ENCODE measurements around the gene HUWE1. TPM values are rescaled to one million over a fixed set of nuclear protein-coding genes. Genes with fewer than 3 reads are reported as not detected.

Gene HUWE1
- total RNA-seq, 1 donor, result 105 TPM

- DNase-seq (ENCODE audit: low read depth in 2 of 3, low spot score in 2 of 3), result no peak
Measured at GRCh38 chrX:53622431-53622830, 64.1 kb downstream of the HUWE1 start.

DNA sequence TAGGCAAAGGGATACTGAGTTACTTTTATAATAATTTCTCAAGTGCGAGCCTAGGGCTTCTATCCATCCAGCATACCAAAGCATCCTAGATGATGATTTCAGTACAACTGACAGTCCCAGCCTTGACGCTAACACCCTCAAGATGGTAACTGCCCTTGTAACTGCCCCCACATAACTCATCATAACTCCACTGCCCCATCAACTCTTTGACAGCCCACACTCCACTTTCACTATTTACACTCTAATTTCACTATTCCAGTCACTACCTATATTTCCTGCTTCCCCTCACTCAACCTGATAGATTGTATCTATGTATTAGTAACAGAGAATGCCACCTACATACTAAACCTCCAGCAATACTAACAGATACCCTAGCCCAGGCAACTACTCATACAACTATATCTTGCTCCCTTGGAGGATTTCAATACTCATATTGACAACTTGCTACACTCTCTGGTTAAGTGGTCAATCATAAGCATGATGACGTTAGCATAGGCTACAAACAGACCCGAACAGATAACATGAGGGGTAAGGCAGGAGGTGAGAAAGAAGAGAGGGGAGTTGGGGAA, 65.0 kb downstream of the HUWE1 start:
- no peak for DNase-seq (ENCODE audit: low read depth in 2 of 3, low spot score in 2 of 3)

DNA sequence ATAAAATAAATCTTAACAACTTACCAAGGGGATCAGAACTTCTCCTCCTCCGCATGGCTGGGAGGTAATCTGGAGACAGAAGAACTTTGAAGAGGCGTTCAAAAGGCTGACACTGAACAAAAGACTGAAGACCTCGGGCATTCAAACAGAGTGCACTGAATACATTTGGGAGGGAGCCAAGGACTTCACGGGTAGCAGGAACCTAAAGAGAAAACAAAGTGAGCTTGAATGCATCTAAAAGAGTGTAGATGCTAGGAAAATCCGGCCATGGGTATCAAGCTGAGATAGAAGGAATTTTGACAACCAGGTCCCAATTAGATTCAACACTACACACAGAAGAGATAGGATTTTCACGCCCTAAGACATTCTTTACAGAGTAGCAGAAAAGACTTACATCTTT, 69.6 kb downstream of the HUWE1 start:
- no peak for DNase-seq (ENCODE audit: low read depth in 2 of 3, low spot score in 2 of 3)

DNA sequence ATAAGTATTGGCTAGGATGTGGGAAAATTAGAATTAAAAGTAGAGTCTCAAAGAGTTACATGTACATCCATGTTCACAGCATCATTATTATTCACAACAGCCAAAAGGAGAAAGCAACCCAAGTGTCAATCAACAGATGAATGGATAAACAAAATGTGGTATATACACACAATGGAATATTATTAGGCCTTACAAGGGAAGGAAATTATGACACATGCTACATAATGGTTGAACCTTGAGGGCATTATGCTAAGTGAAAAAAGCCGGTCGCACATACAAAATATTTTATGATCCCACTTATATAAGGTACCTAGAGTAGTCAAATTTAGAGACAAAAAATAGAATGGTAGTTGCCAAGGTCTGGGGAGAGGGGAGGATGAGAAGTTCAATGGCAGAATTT, 80.1 kb downstream of the HUWE1 start:
- DNase-seq (ENCODE audit: low read depth in 2 of 3, low spot score in 2 of 3), result no peak

- no peak for DNase-seq (ENCODE audit: low read depth in 2 of 3, low spot score in 2 of 3)
Measured at GRCh38 chrX:53605004-53605403, 81.5 kb downstream of the HUWE1 start.

GRCh38 chrX:53599781-53600396, 86.6 kb downstream of the HUWE1 start:
- no peak for DNase-seq (ENCODE audit: low read depth in 2 of 3, low spot score in 2 of 3)

DNA sequence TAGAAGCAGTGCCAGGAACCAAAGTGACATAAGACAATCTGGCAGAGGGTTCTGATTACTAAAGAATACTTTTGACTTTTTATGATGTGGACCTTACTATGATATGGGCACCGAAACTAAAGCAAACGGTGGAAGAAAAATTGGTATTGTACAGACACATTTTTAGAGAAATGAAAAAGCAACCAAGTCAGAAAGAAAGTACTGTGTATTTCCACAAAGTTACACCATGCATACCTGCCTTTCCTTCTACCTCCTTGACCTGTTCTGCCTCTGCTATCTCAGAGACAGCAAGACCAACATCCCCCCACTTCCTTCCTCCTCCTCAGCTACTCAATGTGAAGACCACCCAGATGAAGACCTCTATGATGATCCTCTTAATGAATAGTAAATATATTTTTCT, 88.3 kb downstream of the HUWE1 start:
- DNase-seq (ENCODE audit: low read depth in 2 of 3, low spot score in 2 of 3), result no peak

DNA sequence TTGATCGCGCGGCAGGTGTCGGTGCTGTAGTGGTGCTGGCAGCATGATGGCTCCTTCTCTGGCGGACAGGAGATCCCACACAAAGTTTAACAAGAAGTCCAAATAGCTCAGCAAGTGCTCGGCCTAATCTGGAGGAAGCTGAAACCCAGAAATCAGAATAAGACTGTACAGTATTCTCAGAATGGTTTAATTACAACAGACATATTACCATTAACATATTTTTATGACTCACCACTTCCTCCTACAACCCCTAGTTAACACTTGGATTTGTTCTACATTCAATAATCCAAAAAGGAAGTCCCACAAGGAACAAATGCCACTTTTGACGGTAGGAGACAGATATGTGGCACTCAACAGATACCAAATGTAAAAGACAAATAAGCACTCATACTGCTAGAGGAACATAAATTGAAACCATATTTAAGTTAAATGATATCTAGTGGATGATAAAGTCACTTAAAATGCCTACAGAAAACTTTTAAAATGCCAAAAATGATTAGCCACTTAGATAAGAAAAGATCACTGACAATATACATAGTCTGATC, 91.2 kb downstream of the HUWE1 start:
- no peak for DNase-seq (ENCODE audit: low read depth in 2 of 3, low spot score in 2 of 3)

DNA sequence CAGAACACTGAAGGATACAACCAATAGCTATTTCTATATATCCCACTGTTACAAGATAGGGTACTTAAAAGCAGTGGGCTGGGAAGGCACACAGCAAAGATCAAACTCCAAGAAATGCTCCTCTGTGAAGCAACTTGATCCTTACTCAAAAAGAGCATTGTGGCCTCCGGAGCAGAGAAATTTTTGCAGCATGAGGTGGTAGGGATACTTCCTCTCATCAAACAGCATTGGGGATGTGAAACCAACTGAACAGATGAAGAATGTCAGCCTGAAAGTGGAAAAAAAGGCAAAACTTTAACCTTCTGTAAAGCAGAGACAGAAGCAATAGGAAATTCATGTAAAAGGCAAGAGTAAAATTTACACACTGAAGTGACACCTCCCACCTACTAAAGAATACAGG, 92.2 kb downstream of the HUWE1 start:
- DNase-seq (ENCODE audit: low read depth in 2 of 3, low spot score in 2 of 3), result no peak

- no peak for DNase-seq (ENCODE audit: low read depth in 2 of 3, low spot score in 2 of 3)
Measured at GRCh38 chrX:53587795-53588420, 98.6 kb downstream of the HUWE1 start.

DNA sequence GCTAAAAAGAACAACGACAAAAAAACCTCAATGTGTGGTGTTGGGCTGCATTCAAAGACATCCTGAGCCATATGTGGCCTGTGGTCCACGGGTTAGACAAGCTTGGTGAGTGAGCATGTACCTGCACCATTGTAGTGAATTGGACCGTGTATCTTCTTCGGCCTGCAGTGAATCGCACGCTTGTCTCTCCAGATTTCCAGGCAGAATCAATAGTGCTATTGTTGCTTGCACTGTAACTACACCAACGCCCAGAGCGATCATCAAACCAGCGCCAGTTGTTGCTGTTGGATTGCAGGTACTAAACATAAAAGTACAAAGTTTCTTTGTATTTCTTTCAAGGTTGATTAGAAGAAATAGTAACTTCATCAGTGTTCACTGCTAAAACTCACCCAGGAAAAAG, 101.6 kb downstream of the HUWE1 start:
- DNase-seq (ENCODE audit: low read depth in 2 of 3, low spot score in 2 of 3), result no peak

- no peak for DNase-seq (ENCODE audit: low read depth in 2 of 3, low spot score in 2 of 3)
Measured at GRCh38 chrX:53583571-53583970, 102.9 kb downstream of the HUWE1 start.

GRCh38 chrX:53580742-53581504, 105.6 kb downstream of the HUWE1 start:
- DNase-seq (ENCODE audit: low read depth in 2 of 3, low spot score in 2 of 3), result no peak

DNA sequence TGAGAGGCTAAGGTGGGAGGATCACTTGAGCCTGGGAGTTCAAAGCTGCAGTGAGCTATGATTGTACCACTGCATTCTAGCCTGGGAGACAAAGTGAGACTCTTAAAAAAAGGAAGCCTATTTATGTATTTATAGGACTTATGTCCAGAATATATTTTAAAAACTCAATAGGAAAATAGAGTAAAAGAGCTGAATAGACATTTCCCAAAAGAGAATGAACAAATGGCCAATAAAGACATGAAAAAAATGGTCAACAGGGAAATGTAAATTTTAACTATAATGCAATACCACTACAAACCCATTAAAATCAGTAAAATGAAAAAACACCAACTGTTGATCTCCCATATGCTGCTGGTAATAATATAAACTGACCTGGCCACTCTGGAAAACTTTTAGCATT, 115.0 kb downstream of the HUWE1 start:
- DNase-seq (ENCODE audit: low read depth in 2 of 3, low spot score in 2 of 3), result no peak

DNA sequence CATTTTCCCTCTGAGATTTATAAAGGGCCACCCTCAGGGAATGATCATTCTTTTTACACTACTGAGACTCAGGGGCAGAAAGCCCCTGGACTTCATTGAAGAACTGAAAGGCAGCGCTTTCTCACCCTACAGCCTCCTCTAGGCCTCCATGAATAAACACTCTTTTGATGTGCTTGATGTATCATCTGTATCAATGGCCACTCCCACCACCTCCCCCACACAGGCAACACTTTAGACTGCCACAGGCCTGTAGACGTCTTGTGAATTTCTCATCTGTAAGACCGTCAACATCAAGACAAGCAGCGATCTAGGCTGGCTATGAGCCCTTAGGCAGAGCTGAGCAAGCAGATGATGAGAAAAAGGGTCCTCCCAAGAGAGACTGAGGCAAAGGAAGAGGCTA, 123.2 kb downstream of the HUWE1 start:
- DNase-seq (ENCODE audit: low read depth in 2 of 3, low spot score in 2 of 3), result no peak

DNA sequence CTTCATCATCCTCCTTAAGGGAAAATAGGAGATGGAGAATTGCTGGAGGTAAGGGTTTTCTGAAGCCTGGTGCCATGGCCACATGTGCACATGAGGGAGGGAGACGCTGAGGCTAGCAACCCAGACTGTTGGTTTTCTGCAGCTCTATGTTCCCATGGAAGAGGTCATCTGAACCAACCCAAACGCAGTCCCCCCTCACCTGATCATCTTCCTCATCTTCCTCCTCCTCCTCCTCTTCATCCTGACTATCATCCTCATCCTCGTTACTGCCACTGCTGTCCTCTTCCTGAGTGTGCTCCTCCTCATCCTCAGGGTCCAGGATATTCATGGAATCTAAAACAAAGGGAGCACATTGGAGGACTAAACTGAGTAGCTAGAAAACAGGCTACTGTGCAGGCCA, 124.6 kb downstream of the HUWE1 start:
- DNase-seq (ENCODE audit: low read depth in 2 of 3, low spot score in 2 of 3), result no peak

GRCh38 chrX:53558646-53559045, 127.9 kb downstream of the HUWE1 start:
- no peak for DNase-seq (ENCODE audit: low read depth in 2 of 3, low spot score in 2 of 3)

DNA sequence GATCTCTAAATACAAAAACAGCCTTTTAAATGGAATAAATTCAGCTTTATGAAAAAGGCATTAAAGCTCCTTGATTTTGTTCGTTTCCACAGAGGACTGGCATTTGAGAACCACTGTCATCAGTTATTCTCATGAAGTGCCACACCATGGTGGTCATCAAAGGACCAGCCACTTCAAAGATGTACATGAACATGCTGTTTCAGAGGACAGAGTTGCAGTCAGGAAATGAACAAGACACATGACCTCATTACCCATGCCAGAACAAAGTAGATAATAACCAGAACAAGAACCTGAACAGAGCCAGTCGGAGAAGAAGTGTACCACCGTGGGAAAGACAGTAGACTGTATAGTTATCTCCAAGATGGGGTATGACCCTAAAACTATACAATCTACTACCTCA, 129.7 kb downstream of the HUWE1 start:
- DNase-seq (ENCODE audit: low read depth in 2 of 3, low spot score in 2 of 3), result no peak

DNA sequence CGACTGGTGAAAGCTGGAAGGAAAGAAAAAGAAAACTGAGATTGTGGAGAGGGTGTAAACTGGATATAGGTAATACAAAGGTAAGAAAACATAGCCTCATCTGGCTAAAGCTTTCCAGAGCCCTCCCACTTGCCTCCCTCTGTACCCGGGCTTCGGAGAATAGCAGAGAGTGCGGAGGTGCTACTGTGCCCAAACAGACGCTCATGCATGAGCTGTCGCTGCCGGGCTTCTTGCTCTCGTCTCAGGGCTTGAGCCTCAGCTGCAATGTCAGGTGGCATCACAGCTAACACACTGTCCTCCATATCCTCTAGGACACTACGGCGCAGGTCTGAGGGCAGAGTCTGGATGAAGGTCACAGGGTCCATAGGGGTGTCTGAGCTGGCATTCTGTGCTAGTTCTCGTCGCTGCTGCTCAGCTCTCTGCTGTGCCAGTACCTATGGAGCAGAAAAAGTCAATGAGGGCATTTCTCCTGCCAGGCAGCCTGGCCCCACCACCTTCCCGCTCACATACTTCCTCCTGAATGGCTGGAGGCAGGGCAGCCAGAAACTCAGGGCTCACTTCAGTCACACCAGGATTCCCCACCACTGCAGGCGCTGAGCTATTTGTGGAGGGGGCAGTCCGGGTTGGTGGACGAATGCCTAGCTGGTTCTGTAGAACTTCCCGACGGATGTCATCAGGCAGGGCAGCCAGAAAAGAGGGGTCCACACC, 135.6 kb downstream of the HUWE1 start:
- DNase-seq (ENCODE audit: low read depth in 2 of 3, low spot score in 2 of 3), result no peak

DNA sequence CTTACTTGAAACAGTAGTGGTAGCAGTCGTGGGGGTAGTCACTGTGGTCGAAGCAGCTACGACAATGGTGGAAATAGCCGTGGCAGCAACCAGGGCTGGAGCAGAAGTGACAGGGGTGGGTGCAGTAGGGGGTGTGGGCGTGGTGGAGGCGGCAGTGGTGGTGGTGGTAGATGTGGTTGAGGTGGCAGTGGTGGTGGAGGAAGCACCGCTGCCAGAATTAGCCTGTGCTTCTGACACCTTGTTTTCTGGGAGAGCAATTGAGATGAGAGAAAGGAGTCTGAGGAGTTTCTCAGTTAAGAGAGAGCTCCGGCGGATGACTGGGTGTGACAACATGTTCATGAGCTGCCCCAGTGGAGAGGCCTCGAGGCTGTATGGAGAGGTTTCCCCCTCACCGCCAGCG, 138.9 kb downstream of the HUWE1 start:
- no peak for DNase-seq (ENCODE audit: low read depth in 2 of 3, low spot score in 2 of 3)

DNA sequence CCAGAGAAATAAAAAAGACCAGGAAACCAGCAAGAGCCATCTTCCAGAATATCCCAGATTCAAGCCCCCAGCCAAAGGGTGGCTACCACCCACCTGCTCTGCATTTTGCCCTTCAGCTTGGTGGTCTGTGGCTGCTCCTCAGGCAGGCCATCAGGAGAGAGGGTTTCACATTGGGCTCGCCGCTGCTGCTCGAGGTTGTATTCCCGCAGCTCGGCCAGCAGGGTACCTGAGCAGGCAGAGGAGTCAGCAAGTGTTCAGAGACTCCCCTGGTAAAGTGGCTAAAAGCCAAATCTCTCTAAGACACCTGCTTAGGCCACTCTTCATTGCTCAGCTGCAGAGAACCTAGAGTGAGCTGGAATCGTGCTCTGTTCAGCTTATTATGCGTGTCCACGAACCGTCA, 141.6 kb downstream of the HUWE1 start:
- DNase-seq (ENCODE audit: low read depth in 2 of 3, low spot score in 2 of 3), result no peak

All from hematopoietic multipotent progenitor cell (in vitro differentiated cells).